Mammary epithelial cell (primary cell): ENCODE data around the gene STON2.

Source experiments
- EZH2 ChIP-seq: IDR thresholded peaks from 2 replicates; pipeline ENCODE4 v1.6.1; 2012; ENCODE audit warnings: low read length, inconsistent platforms, borderline replicate concordance
- TF ChIP-seq, protein P1 (sequence below), 2 donors: IDR thresholded peaks in 1 of 2; conservative IDR thresholded peaks in 1 of 2; 2 replicates each; pipeline ENCODE4 v1.5.1; 2011 to 2012; ENCODE audit warnings: inconsistent platforms in 2 of 2, low read length in 2 of 2, mild to moderate bottlenecking in 2 of 2, control low read depth in 1 of 2, low read depth in 1 of 2; ENCODE audit not compliant: insufficient read depth in 1 of 2; ENCODE audit errors: extremely low read depth in 1 of 2

- TF ChIP-seq, protein P1, sequence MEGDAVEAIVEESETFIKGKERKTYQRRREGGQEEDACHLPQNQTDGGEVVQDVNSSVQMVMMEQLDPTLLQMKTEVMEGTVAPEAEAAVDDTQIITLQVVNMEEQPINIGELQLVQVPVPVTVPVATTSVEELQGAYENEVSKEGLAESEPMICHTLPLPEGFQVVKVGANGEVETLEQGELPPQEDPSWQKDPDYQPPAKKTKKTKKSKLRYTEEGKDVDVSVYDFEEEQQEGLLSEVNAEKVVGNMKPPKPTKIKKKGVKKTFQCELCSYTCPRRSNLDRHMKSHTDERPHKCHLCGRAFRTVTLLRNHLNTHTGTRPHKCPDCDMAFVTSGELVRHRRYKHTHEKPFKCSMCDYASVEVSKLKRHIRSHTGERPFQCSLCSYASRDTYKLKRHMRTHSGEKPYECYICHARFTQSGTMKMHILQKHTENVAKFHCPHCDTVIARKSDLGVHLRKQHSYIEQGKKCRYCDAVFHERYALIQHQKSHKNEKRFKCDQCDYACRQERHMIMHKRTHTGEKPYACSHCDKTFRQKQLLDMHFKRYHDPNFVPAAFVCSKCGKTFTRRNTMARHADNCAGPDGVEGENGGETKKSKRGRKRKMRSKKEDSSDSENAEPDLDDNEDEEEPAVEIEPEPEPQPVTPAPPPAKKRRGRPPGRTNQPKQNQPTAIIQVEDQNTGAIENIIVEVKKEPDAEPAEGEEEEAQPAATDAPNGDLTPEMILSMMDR (conservative IDR thresholded peaks at IDR 0.05 in 1 of 2, IDR thresholded peaks at IDR 0.05 in 1 of 2; ENCODE audit: extremely low read depth in 1 of 2, insufficient read depth in 1 of 2, low read depth in 1 of 2, low read length in 2 of 2), result no peak
- TF ChIP-seq EZH2, result no peak
Observed at GRCh38 chr14:81224222-81224621, 175.9 kb downstream of the STON2 start.
